Body of pancreas (tissue), 4 donors: Measurements from ENCODE around the gene PGM1.

ENCODE experiments used
- POLR2A ChIP-seq, 3 donors: fragments of 450-650 bp; IDR thresholded peaks; one replicate each; pipeline ENCODE4 v1.6.1; 2016; ENCODE audit warnings: antibody characterized with exemption in 3 of 3, mild to moderate bottlenecking in 2 of 3
- TF ChIP-seq, protein P1 (sequence below), 7 experiments: fragments of 450-650 bp in 4 of 7; fragments of 200-600 bp in 3 of 7; sonication (generic) in 3 of 7; IDR thresholded peaks; one replicate each; pipeline ENCODE4 v1.5.1; 2016 to 2019; ENCODE audit warnings: antibody characterized with exemption in 7 of 7

DNA sequence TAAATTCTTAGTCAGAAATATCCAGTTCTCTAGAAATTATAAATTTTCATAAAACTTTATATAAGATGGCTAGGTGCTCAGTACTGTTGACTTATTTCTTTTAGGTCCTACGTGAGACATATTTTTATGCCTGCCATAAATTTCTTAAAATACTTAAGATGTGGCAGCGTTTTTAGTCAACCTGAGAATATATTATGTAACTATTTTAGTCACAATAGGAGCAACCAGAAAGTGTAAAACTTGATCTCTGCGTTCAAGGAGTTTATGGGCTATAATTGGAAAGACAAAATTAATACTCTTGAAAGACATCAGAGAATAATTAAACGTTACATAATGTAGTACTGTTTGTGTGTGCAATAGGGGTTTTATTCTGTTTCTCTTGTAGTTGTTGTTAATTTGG lies 24.1 kb upstream of the PGM1 start:
- TF ChIP-seq, protein P1, sequence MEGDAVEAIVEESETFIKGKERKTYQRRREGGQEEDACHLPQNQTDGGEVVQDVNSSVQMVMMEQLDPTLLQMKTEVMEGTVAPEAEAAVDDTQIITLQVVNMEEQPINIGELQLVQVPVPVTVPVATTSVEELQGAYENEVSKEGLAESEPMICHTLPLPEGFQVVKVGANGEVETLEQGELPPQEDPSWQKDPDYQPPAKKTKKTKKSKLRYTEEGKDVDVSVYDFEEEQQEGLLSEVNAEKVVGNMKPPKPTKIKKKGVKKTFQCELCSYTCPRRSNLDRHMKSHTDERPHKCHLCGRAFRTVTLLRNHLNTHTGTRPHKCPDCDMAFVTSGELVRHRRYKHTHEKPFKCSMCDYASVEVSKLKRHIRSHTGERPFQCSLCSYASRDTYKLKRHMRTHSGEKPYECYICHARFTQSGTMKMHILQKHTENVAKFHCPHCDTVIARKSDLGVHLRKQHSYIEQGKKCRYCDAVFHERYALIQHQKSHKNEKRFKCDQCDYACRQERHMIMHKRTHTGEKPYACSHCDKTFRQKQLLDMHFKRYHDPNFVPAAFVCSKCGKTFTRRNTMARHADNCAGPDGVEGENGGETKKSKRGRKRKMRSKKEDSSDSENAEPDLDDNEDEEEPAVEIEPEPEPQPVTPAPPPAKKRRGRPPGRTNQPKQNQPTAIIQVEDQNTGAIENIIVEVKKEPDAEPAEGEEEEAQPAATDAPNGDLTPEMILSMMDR (IDR thresholded peaks at IDR 0.05) = no peak
- TF ChIP-seq POLR2A (IDR thresholded peaks at IDR 0.05) = no peak
